HepG2 (cell line): ENCODE measurements around the gene CTSA. TPM values are rescaled to one million over a fixed set of nuclear protein-coding genes. Genes with fewer than 3 reads are reported as not detected.

Experiments used
- CBFB ChIP-seq: sonication (generic); formaldehyde crosslinking; IDR thresholded peaks from 2 replicates; pipeline ENCODE4 v1.4.0; 2020; ENCODE audit warnings: missing genetic modification reagents
- E2F1 ChIP-seq: sonication (generic); formaldehyde crosslinking; IDR thresholded peaks from 2 replicates; pipeline ENCODE4 v1.5.0; 2020; ENCODE audit warnings: missing genetic modification reagents
- FOXP1 ChIP-seq, 2 experiments: fragments of 450-650 bp in 1 of 2; IDR thresholded peaks; 2 replicates each; pipeline ENCODE4 v1.6.1; 2017 to 2018; ENCODE audit warnings: antibody characterized with exemption in 1 of 2
- GABPB1 ChIP-seq: IDR thresholded peaks from 2 replicates; pipeline ENCODE4 v1.6.1; 2016; ENCODE audit warnings: mild to moderate bottlenecking, missing genetic modification reagents, moderate library complexity, missing compliant biosample characterization
- IRX3 ChIP-seq: sonication (generic); formaldehyde crosslinking; IDR thresholded peaks from 2 replicates; pipeline ENCODE4 v1.8.1; 2023; ENCODE audit warnings: mild to moderate bottlenecking, low read depth, missing genetic modification reagents, borderline replicate concordance
- MAF1 ChIP-seq: sonication (generic); formaldehyde crosslinking; IDR thresholded peaks from 2 replicates; pipeline ENCODE4 v1.5.0; 2020; ENCODE audit warnings: missing genetic modification reagents, borderline replicate concordance
- PPARG ChIP-seq: conservative IDR thresholded peaks from 2 replicates; pipeline ENCODE4 v1.6.1; 2016; ENCODE audit warnings: missing biosample characterization, missing genetic modification reagents
- RBFOX2 ChIP-seq: fragments of 200-400 bp; formaldehyde crosslinking; IDR thresholded peaks from 2 replicates; pipeline ENCODE4 v1.6.1; 2017; ENCODE audit warnings: low read depth, mild to moderate bottlenecking, low read length
- SALL2 ChIP-seq: sonication (generic); formaldehyde crosslinking; IDR thresholded peaks from 2 replicates; pipeline ENCODE4 v1.8.1; 2023; ENCODE audit warnings: mild to moderate bottlenecking, missing genetic modification reagents, inconsistent platforms
- SP4 ChIP-seq: sonication (generic); formaldehyde crosslinking; IDR thresholded peaks from 2 replicates; pipeline ENCODE4 v1.8.1; 2023; ENCODE audit warnings: mild to moderate bottlenecking, missing genetic modification reagents
- TFAP4 ChIP-seq: sonication (generic); IDR thresholded peaks from 2 replicates; pipeline ENCODE4 v1.6.1; 2016; ENCODE audit warnings: low read depth, borderline replicate concordance
- XBP1 ChIP-seq: sonication (generic); formaldehyde crosslinking; IDR thresholded peaks from 2 replicates; pipeline ENCODE4 v1.5.0; 2020; ENCODE audit warnings: missing genetic modification reagents
- XRCC5 ChIP-seq: fragments of 200-400 bp; formaldehyde crosslinking; optimal IDR thresholded peaks from 2 replicates; pipeline ENCODE3; 2017; ENCODE audit warnings: mild to moderate bottlenecking, low read length
- ZFP90 ChIP-seq: sonication (generic); formaldehyde crosslinking; IDR thresholded peaks from 2 replicates; pipeline ENCODE4 v1.8.0; 2022; ENCODE audit warnings: missing genetic modification reagents, mild to moderate bottlenecking, inconsistent platforms, borderline replicate concordance
- ZNF10 ChIP-seq: sonication (generic); formaldehyde crosslinking; IDR thresholded peaks from 2 replicates; pipeline ENCODE4 v1.4.0; 2020; ENCODE audit warnings: mild to moderate bottlenecking, low read depth, missing genetic modification reagents, borderline replicate concordance
- ZNF205 ChIP-seq: IDR thresholded peaks from 2 replicates; pipeline ENCODE4 v1.6.1; 2018; ENCODE audit warnings: missing biosample characterization, missing genetic modification reagents
- ZNF562 ChIP-seq: sonication (generic); formaldehyde crosslinking; IDR thresholded peaks from 2 replicates; pipeline ENCODE4 v1.8.0; 2022; ENCODE audit warnings: missing genetic modification reagents, borderline replicate concordance
- ZNF577 ChIP-seq: sonication (generic); formaldehyde crosslinking; IDR thresholded peaks from 2 replicates; pipeline ENCODE4 v1.4.0; 2020; ENCODE audit warnings: mild to moderate bottlenecking, low read depth, missing genetic modification reagents, borderline replicate concordance
- ZNF607 ChIP-seq: sonication (generic); formaldehyde crosslinking; IDR thresholded peaks from 2 replicates; pipeline ENCODE4 v1.5.1; 2020; ENCODE audit warnings: missing genetic modification reagents, mild to moderate bottlenecking, borderline replicate concordance
- ZNF644 ChIP-seq: IDR thresholded peaks from 2 replicates; pipeline ENCODE4 v1.6.1; 2016; ENCODE audit warnings: low read depth
- ZNF737 ChIP-seq: sonication (generic); formaldehyde crosslinking; IDR thresholded peaks from 2 replicates; pipeline ENCODE4 v1.5.0; 2020; ENCODE audit warnings: missing genetic modification reagents, mild to moderate bottlenecking, borderline replicate concordance
- ZNF747 ChIP-seq: sonication (generic); formaldehyde crosslinking; IDR thresholded peaks from 2 replicates; pipeline ENCODE4 v1.8.1; 2023; ENCODE audit warnings: missing genetic modification reagents, mild to moderate bottlenecking, borderline replicate concordance
- ZNF879 ChIP-seq: sonication (generic); formaldehyde crosslinking; IDR thresholded peaks from 2 replicates; pipeline ENCODE4 v1.8.1; 2023; ENCODE audit warnings: missing genetic modification reagents
- ZSCAN21 ChIP-seq: sonication (generic); formaldehyde crosslinking; IDR thresholded peaks from 2 replicates; pipeline ENCODE4 v1.8.0; 2022; ENCODE audit warnings: mild to moderate bottlenecking, missing genetic modification reagents, moderate library complexity, borderline replicate concordance
- polyA plus RNA-seq, 8 experiments: library from polyadenylated mRNA; depleted of rRNA in 3 of 8; stranded (reverse) in 7 of 8; unstranded in 1 of 8; fragments of >200 nt; fragmentation: Illumina TruSeq in 4 of 8; extraction: Trizol in 4 of 8; gene quantifications; 2 replicates each; pipeline versions ENCODE4 v1.2.1 to v1.2.3, GENCODE V29; 2011 to 2016; ENCODE audit warnings: low read depth in 4 of 8, missing spikeins in 1 of 8, mixed read lengths in 1 of 8; ENCODE audit not compliant: insufficient read depth in 1 of 8
- total RNA-seq, 5 experiments: library from RNA; depleted of rRNA; stranded (reverse); fragments of >200 nt; fragmentation: Illumina TruSeq; extraction: Trizol; gene quantifications; 2 replicates each; pipeline ENCODE4 v1.2.3, GENCODE V29; 2016; ENCODE audit warnings: low read depth in 1 of 5
- TF ChIP-seq, protein P1 (sequence below): sonication (generic); formaldehyde crosslinking; IDR thresholded peaks from 2 replicates; pipeline ENCODE4 v1.5.1; 2020; ENCODE audit warnings: missing genetic modification reagents, mild to moderate bottlenecking, borderline replicate concordance
- TF ChIP-seq, protein P2 (sequence below): IDR thresholded peaks from 2 replicates; pipeline ENCODE4 v1.6.1; 2018; ENCODE audit warnings: missing genetic modification reagents, mild to moderate bottlenecking, missing compliant biosample characterization

The CTSA gene
- total and polyA plus RNA-seq, 2 of the 13 experiments (the other 11 are each of a cell fraction or from before 2014, with no cell fraction given): 202 to 231 TPM

- TF ChIP-seq, protein P1, sequence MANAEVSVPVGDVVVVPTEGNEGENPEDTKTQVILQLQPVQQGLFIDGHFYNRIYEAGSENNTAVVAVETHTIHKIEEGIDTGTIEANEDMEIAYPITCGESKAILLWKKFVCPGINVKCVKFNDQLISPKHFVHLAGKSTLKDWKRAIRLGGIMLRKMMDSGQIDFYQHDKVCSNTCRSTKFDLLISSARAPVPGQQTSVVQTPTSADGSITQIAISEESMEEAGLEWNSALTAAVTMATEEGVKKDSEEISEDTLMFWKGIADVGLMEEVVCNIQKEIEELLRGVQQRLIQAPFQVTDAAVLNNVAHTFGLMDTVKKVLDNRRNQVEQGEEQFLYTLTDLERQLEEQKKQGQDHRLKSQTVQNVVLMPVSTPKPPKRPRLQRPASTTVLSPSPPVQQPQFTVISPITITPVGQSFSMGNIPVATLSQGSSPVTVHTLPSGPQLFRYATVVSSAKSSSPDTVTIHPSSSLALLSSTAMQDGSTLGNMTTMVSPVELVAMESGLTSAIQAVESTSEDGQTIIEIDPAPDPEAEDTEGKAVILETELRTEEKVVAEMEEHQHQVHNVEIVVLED (CRISPR knock-in tag): no peak
- TF ChIP-seq CBFB (CRISPR knock-in tag) (0 out of 2 replicates have a peak, but pooled peaks have one; percentile 34), IRX3 (CRISPR knock-in tag) (no peak), XRCC5 (no peak), ZNF644 (CRISPR knock-in tag) (no peak), ZNF879 (CRISPR knock-in tag) (no peak), ZNF737 (CRISPR knock-in tag) (no peak), ZNF205 (no peak), ZNF10 (CRISPR knock-in tag) (no peak), ZFP90 (CRISPR knock-in tag) (0 out of 2 replicates have a peak, but pooled peaks have one; percentile 35), MAF1 (CRISPR knock-in tag) (no peak), ZNF577 (CRISPR knock-in tag) (no peak), SP4 (CRISPR knock-in tag) (no peak), FOXP1 (IDR thresholded peaks at IDR 0.05) (no peak), FOXP1 (CRISPR knock-in tag; IDR thresholded peaks at IDR 0.05) (no peak), ZSCAN21 (no peak), TFAP4 (peak; percentile 26; the same call in 1 of the 2 replicates), SALL2 (CRISPR knock-in tag) (no peak), PPARG (CRISPR knock-in tag) (no peak), ZNF562 (no peak), XBP1 (CRISPR knock-in tag) (no peak), ZNF747 (CRISPR knock-in tag) (0 out of 2 replicates have a peak, but pooled peaks have one; percentile 50), E2F1 (CRISPR knock-in tag) (no peak), RBFOX2 (no peak), ZNF607 (no peak), GABPB1 (CRISPR knock-in tag) (no peak)
- TF ChIP-seq, protein P2, sequence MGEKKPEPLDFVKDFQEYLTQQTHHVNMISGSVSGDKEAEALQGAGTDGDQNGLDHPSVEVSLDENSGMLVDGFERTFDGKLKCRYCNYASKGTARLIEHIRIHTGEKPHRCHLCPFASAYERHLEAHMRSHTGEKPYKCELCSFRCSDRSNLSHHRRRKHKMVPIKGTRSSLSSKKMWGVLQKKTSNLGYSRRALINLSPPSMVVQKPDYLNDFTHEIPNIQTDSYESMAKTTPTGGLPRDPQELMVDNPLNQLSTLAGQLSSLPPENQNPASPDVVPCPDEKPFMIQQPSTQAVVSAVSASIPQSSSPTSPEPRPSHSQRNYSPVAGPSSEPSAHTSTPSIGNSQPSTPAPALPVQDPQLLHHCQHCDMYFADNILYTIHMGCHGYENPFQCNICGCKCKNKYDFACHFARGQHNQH (CRISPR knock-in tag): 0 out of 2 replicates have a peak, but pooled peaks have one; percentile 17
These were observed 34.8 kb downstream of the CTSA start (continued) for GRCh38 chr20:45925821-45926506.
